WTC11 (cell line): ENCODE measurements around the gene PCSK5. TPM values are rescaled to one million over a fixed set of nuclear protein-coding genes. Genes with fewer than 3 reads are reported as not detected.

Experiments
- ATAC-seq: fragments of 200-7000 bp; cut with Tn5 transposase; 2 replicates; pipeline ENCODE4 v1.10.0; 2021; ENCODE audit warnings: mild to moderate bottlenecking, moderate library complexity
- CTCF ChIA-PET: fragments of 300-600 bp; sonication (Branson Sonifier 250); formaldehyde crosslinking; loops from one replicate; lab custom pipeline; 2021; ENCODE audit warnings: antibody characterized with exemption; lab: Charles Lee
- POLR2A ChIA-PET: fragments of 350-600 bp; sonication (Branson Sonifier 250); formaldehyde crosslinking; loops from one replicate; lab custom pipeline; 2021; ENCODE audit warnings: antibody characterized with exemption; lab: Charles Lee
- DNase-seq: peaks from one replicate; pipeline ENCODE4 v3.0.0; 2021; ENCODE audit warnings: low spot score
- H3K27ac Mint-ChIP-seq: 2 replicates; pipeline ENCODE4 v1.8.0; 2021; ENCODE audit warnings: mixed read lengths
- H3K27me3 Mint-ChIP-seq: 2 replicates; pipeline ENCODE4 v1.8.0; 2021; ENCODE audit warnings: low read depth, mild to moderate bottlenecking, moderate library complexity, mixed read lengths
- H3K36me3 Mint-ChIP-seq: 2 replicates; pipeline ENCODE4 v1.8.0; 2021; ENCODE audit warnings: mixed read lengths
- H3K4me1 Mint-ChIP-seq: 2 replicates; pipeline ENCODE4 v1.8.0; 2022; ENCODE audit warnings: mixed read lengths
- H3K4me3 Mint-ChIP-seq: 2 replicates; pipeline ENCODE4 v1.8.0; 2021; ENCODE audit warnings: mild to moderate bottlenecking, moderate library complexity, mixed read lengths
- H3K9me3 Mint-ChIP-seq: 2 replicates; pipeline ENCODE4 v1.8.0; 2021; ENCODE audit warnings: mixed read lengths
- ATF1 ChIP-seq: sonication (generic); formaldehyde crosslinking; IDR thresholded peaks from 2 replicates; pipeline ENCODE4 v1.8.1; 2023; ENCODE audit warnings: mild to moderate bottlenecking, moderate library complexity, missing genetic modification reagents
- GABPB1 ChIP-seq: sonication (generic); formaldehyde crosslinking; IDR thresholded peaks from 2 replicates; pipeline ENCODE4 v1.8.1; 2023; ENCODE audit warnings: mild to moderate bottlenecking, missing genetic modification reagents
- MXD4 ChIP-seq: fragments of 250-450 bp; sonication (Bioruptor Pico); IDR thresholded peaks from 2 replicates; pipeline ENCODE4 v1.8.0; 2021; ENCODE audit warnings: mild to moderate bottlenecking, moderate library complexity, borderline replicate concordance
- NFYB ChIP-seq: sonication (generic); formaldehyde crosslinking; conservative IDR thresholded peaks from 2 replicates; pipeline ENCODE4 v1.8.0; 2022; ENCODE audit warnings: low read depth, missing genetic modification reagents
- NR3C1 ChIP-seq: sonication (generic); formaldehyde crosslinking; conservative IDR thresholded peaks from 2 replicates; pipeline ENCODE4 v1.8.1; 2023; ENCODE audit warnings: low read depth, mild to moderate bottlenecking, missing genetic modification reagents
- SMAD4 ChIP-seq: sonication (generic); formaldehyde crosslinking; IDR thresholded peaks from 2 replicates; pipeline ENCODE4 v1.8.0; 2022; ENCODE audit warnings: mild to moderate bottlenecking, missing genetic modification reagents
- SOX15 ChIP-seq: fragments of 250-450 bp; sonication (Bioruptor Pico); IDR thresholded peaks from 2 replicates; pipeline ENCODE4 v1.9.0; 2021; ENCODE audit warnings: mild to moderate bottlenecking
- ZNF396 ChIP-seq: fragments of 250-450 bp; sonication (Bioruptor Pico); IDR thresholded peaks from 2 replicates; pipeline ENCODE4 v1.8.0; 2021; ENCODE audit warnings: mild to moderate bottlenecking, moderate library complexity, borderline replicate concordance
- ZNF416 ChIP-seq: fragments of 250-450 bp; sonication (Bioruptor Pico); IDR thresholded peaks from 2 replicates; pipeline ENCODE4 v1.9.0; 2021; ENCODE audit warnings: mild to moderate bottlenecking, inconsistent platforms
- ZNF423 ChIP-seq: fragments of 250-450 bp; sonication (Bioruptor Pico); IDR thresholded peaks from 2 replicates; pipeline ENCODE4 v2.1.2; 2022; ENCODE audit warnings: mild to moderate bottlenecking, moderate library complexity
- ZNF671 ChIP-seq: fragments of 250-450 bp; sonication (Bioruptor Pico); IDR thresholded peaks from 2 replicates; pipeline ENCODE4 v1.8.0; 2021; ENCODE audit warnings: mild to moderate bottlenecking
- total RNA-seq: library from RNA; stranded (reverse); gene quantifications from 3 replicates; pipeline ENCODE4 v1.2.3, GENCODE V29; 2021
- TF ChIP-seq, protein P1 (sequence below): sonication (generic); formaldehyde crosslinking; IDR thresholded peaks from 2 replicates; pipeline ENCODE4 v1.8.1; 2022; ENCODE audit warnings: low read depth, mild to moderate bottlenecking, moderate library complexity, missing genetic modification reagents, borderline replicate concordance
- TF ChIP-seq, protein P2 (sequence below): sonication (generic); formaldehyde crosslinking; IDR thresholded peaks from 2 replicates; pipeline ENCODE4 v1.8.1; 2023; ENCODE audit warnings: mild to moderate bottlenecking, missing genetic modification reagents, moderate library complexity
- TF ChIP-seq, protein P3 (sequence below): sonication (generic); formaldehyde crosslinking; IDR thresholded peaks from 2 replicates; pipeline ENCODE4 v1.8.1; 2023; ENCODE audit warnings: mild to moderate bottlenecking, missing genetic modification reagents, borderline replicate concordance
- TF ChIP-seq, protein P4 (sequence below): fragments of 200-600 bp; IDR thresholded peaks from 2 replicates; pipeline ENCODE4 v1.8.0; 2022; ENCODE audit warnings: antibody characterized with exemption
- TF ChIP-seq, protein P5 (sequence below): fragments of 250-450 bp; sonication (Bioruptor Pico); IDR thresholded peaks from 2 replicates; pipeline ENCODE4 v1.9.0; 2021; ENCODE audit warnings: moderate library complexity, mild to moderate bottlenecking, inconsistent platforms, borderline replicate concordance
- TF ChIP-seq, protein P6 (sequence below): fragments of 250-450 bp; sonication (Bioruptor Pico); conservative IDR thresholded peaks from 2 replicates; pipeline ENCODE4 v1.9.0; 2021; ENCODE audit warnings: mild to moderate bottlenecking
- TF ChIP-seq, protein P7 (sequence below): sonication (generic); formaldehyde crosslinking; IDR thresholded peaks from 2 replicates; pipeline ENCODE4 v1.8.0; 2022; ENCODE audit warnings: mild to moderate bottlenecking, missing genetic modification reagents
- TF ChIP-seq, protein P8 (sequence below): sonication (generic); formaldehyde crosslinking; IDR thresholded peaks from 2 replicates; pipeline ENCODE4 v1.8.1; 2023; ENCODE audit warnings: mild to moderate bottlenecking, missing genetic modification reagents, moderate library complexity

The PCSK5 gene
- total RNA-seq, 1 experiment from 2014 or later = 30.6 TPM

DNA sequence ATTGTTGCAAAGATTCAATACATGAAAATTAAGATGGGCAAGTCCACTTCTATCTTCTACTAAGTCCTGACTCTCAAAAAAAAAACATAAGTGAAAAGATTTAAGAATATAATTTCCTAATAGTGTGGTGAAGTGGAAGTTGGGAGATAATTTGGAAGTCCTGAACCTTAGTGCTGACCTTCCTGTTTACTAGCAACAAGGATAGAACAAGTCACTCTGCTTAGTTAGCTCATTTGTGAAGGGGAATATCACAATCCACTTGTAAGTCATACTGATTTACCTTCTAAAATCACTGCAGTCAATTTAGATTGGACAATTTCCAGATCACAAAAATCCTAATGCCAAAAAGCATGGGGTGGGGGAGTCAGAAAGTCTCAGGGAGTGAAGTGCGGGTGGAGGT lies 43.4 kb upstream of the PCSK5 start:
- Mint-ChIP-seq H3K4me3 (no peak overlapping the region), H3K4me1 (no peaks in the 10 kb centered on the region), H3K27me3 (no peaks in the 10 kb centered on the region), H3K9me3 (peaks cover 5% of the 10 kb centered on the region; the same call in 1 of the 2 replicates), H3K27ac (no peak overlapping the region), H3K36me3 (no peaks in the 10 kb centered on the region)
- ATAC-seq (no peak), DNase-seq (no peak)
- ChIA-PET CTCF (interaction anchor here (1.3 to 2.4 kb wide), 2 partner anchors 19 to 662 kb away, joined by 4 to 14 read pairs; no protein-coding TSS in a partner anchor), POLR2A (no interaction called here)
- TF ChIP-seq NR3C1 (no peak), SMAD4 (CRISPR knock-in tag) (no peak), ATF1 (CRISPR knock-in tag) (no peak), ZNF671 (CRISPR knock-in tag) (no peak), MXD4 (CRISPR knock-in tag) (no peak), NFYB (CRISPR knock-in tag) (no peak), ZNF423 (CRISPR knock-in tag) (no peak), SOX15 (no peak), ZNF416 (no peak), ZNF396 (CRISPR knock-in tag) (no peak), GABPB1 (CRISPR knock-in tag) (no peak)
- TF ChIP-seq, protein P1, sequence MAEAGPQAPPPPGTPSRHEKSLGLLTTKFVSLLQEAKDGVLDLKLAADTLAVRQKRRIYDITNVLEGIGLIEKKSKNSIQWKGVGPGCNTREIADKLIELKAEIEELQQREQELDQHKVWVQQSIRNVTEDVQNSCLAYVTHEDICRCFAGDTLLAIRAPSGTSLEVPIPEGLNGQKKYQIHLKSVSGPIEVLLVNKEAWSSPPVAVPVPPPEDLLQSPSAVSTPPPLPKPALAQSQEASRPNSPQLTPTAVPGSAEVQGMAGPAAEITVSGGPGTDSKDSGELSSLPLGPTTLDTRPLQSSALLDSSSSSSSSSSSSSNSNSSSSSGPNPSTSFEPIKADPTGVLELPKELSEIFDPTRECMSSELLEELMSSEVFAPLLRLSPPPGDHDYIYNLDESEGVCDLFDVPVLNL (CRISPR knock-in tag) = no peak
- TF ChIP-seq, protein P2, sequence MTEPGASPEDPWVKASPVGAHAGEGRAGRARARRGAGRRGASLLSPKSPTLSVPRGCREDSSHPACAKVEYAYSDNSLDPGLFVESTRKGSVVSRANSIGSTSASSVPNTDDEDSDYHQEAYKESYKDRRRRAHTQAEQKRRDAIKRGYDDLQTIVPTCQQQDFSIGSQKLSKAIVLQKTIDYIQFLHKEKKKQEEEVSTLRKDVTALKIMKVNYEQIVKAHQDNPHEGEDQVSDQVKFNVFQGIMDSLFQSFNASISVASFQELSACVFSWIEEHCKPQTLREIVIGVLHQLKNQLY (CRISPR knock-in tag) = no peak
- TF ChIP-seq, protein P3, sequence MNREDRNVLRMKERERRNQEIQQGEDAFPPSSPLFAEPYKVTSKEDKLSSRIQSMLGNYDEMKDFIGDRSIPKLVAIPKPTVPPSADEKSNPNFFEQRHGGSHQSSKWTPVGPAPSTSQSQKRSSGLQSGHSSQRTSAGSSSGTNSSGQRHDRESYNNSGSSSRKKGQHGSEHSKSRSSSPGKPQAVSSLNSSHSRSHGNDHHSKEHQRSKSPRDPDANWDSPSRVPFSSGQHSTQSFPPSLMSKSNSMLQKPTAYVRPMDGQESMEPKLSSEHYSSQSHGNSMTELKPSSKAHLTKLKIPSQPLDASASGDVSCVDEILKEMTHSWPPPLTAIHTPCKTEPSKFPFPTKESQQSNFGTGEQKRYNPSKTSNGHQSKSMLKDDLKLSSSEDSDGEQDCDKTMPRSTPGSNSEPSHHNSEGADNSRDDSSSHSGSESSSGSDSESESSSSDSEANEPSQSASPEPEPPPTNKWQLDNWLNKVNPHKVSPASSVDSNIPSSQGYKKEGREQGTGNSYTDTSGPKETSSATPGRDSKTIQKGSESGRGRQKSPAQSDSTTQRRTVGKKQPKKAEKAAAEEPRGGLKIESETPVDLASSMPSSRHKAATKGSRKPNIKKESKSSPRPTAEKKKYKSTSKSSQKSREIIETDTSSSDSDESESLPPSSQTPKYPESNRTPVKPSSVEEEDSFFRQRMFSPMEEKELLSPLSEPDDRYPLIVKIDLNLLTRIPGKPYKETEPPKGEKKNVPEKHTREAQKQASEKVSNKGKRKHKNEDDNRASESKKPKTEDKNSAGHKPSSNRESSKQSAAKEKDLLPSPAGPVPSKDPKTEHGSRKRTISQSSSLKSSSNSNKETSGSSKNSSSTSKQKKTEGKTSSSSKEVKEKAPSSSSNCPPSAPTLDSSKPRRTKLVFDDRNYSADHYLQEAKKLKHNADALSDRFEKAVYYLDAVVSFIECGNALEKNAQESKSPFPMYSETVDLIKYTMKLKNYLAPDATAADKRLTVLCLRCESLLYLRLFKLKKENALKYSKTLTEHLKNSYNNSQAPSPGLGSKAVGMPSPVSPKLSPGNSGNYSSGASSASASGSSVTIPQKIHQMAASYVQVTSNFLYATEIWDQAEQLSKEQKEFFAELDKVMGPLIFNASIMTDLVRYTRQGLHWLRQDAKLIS (CRISPR knock-in tag) = no peak
- TF ChIP-seq, protein P4, sequence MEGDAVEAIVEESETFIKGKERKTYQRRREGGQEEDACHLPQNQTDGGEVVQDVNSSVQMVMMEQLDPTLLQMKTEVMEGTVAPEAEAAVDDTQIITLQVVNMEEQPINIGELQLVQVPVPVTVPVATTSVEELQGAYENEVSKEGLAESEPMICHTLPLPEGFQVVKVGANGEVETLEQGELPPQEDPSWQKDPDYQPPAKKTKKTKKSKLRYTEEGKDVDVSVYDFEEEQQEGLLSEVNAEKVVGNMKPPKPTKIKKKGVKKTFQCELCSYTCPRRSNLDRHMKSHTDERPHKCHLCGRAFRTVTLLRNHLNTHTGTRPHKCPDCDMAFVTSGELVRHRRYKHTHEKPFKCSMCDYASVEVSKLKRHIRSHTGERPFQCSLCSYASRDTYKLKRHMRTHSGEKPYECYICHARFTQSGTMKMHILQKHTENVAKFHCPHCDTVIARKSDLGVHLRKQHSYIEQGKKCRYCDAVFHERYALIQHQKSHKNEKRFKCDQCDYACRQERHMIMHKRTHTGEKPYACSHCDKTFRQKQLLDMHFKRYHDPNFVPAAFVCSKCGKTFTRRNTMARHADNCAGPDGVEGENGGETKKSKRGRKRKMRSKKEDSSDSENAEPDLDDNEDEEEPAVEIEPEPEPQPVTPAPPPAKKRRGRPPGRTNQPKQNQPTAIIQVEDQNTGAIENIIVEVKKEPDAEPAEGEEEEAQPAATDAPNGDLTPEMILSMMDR = no peak
- TF ChIP-seq, protein P5, sequence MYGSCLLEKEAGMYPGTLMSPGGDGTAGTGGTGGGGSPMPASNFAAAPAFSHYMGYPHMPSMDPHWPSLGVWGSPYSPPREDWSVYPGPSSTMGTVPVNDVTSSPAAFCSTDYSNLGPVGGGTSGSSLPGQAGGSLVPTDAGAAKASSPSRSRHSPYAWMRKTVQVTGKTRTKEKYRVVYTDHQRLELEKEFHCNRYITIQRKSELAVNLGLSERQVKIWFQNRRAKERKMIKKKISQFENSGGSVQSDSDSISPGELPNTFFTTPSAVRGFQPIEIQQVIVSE = no peak
- TF ChIP-seq, protein P6, sequence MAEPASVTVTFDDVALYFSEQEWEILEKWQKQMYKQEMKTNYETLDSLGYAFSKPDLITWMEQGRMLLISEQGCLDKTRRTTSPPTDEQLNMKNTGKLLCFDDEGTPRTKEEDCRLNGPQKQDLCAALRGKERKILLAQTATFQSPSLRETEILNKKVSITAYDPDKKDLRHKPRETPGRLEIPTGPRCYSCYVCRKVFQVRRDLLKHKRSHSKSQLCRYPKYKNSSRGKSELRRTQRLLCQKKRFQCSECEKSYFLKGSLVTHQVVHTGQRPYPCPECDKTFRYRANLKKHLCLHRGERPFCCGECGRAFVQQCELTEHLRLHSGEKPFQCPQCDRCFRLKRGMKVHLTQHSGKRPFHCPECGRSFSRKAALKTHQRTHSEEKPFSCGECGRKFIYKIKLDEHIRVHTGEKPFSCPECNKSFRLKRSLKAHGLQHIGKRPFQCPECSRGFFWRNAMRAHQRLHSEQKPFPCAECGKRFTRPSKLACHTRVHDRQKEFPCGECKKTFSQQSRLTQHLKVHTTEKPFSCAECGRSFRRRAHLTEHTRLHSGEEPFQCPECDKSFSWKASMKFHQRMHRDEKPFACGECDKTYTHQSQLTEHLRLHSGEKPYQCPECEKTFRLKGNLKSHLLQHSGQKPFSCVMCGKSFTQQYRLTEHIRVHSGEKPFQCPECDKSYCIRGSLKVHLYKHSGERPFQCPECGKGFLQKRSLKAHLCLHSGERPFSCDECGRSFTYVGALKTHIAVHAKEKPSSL = no peak
- TF ChIP-seq, protein P7, sequence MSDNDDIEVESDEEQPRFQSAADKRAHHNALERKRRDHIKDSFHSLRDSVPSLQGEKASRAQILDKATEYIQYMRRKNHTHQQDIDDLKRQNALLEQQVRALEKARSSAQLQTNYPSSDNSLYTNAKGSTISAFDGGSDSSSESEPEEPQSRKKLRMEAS = no peak
- TF ChIP-seq, protein P8, sequence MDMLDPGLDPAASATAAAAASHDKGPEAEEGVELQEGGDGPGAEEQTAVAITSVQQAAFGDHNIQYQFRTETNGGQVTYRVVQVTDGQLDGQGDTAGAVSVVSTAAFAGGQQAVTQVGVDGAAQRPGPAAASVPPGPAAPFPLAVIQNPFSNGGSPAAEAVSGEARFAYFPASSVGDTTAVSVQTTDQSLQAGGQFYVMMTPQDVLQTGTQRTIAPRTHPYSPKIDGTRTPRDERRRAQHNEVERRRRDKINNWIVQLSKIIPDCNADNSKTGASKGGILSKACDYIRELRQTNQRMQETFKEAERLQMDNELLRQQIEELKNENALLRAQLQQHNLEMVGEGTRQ (CRISPR knock-in tag) = no peak
